Measurements from ENCODE around the gene PSMD9. TPM values are rescaled to one million over a fixed set of nuclear protein-coding genes. Genes with fewer than 3 reads are reported as not detected.

The PSMD9 gene
- total RNA-seq, 1 experiment from 2014 or later: 62.7 TPM

DNA sequence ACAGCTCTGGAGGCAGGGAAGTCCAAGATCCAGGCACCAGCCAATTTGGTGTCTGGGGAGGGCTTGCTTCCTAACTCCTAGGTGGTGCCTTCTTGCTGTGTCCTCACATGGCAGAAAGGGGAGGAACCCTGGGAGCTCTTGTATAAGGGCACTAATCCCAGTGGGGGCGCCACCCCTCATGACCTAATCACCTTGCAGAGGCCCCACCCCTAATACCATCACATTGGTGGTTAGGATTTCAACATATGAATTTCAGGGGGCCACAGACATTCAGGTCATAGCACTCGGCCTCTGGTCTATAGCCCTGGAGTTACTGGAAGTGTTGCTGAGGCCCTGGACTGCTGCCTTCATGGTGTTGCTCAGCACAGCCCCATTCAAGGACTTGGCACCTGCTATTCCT, 14.6 kb downstream of the PSMD9 start:
- BruUV-seq (replicated peaks): no TSS peak
- DNase-seq (ENCODE audit: low read depth, low spot score) (no peak), ATAC-seq (peak; percentile 69; the same call in 1 of the 2 replicates)
- TF ChIP-seq SIN3A (IDR thresholded peaks at IDR 0.05; ENCODE audit: borderline replicate concordance, insufficient read depth, low read depth, low read length): no peak
- no peak for TF ChIP-seq POLR2AphosphoS5 (IDR thresholded peaks at IDR 0.05; ENCODE audit: low read depth, low read length)
- TF ChIP-seq TCF7L2 (IDR thresholded peaks at IDR 0.05; ENCODE audit: low read depth, low read length): no peak
- no peak for TF ChIP-seq REST (IDR thresholded peaks at IDR 0.05; ENCODE audit: insufficient read depth in 1 of 2, low read depth in 2 of 2, low read length in 1 of 2)
- no peak for TF ChIP-seq CTCF (IDR thresholded peaks at IDR 0.05)
- Histone ChIP-seq H3K4me3 (ENCODE audit: low read depth in 2 of 2, low read length in 2 of 2) (no peak overlapping the region), H3K36me3 (ENCODE audit: control insufficient read depth, insufficient read depth, low read length) (peaks cover 9% of the 10 kb centered on the region; the same call in 1 of the 2 replicates), H3K27me3 (ENCODE audit: control insufficient read depth, insufficient read depth, low read length) (no peaks in the 10 kb centered on the region), H3K9me3 (ENCODE audit: control insufficient read depth, insufficient read depth, low read depth, low read length) (no peaks in the 10 kb centered on the region), H3K27ac (ENCODE audit: low read length) (no peak overlapping the region), H3K4me1 (ENCODE audit: control insufficient read depth, insufficient read depth, low read length) (no peaks in the 10 kb centered on the region)
- CTCF ChIA-PET: no interaction called here
- in situ Hi-C loops (cut with HindIII; ENCODE audit: low pct_unique_long_range_greater_than_20kb, low sequenced_read_pairs): no loop called here
- POLR2A ChIA-PET: no interaction called here
- intact Hi-C loops (cut with micrococcal nuclease; ENCODE audit: unreplicated experiment): no loop called here

DNA sequence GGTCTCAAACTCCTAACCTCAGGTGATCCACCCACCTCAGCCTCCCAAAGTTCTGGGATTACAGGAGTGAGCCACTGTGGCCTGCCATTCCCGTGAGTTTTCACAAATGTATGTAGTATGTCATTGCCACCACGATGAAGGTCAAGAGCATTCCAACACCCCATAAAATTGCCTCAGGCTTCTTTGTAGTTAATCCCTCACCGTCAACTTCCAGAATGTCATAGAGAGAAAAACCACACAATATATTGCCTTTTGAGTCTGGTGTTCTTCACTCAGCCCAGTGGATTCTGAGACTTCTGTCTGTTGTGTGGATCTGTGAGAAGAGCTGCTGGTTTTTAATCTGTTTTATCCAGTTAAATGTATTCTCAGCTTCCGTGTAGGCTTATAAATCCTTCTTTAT, 17.2 kb downstream of the PSMD9 start:
- H3K36me3 ChIP-seq (ENCODE audit: control insufficient read depth, insufficient read depth, low read length): peaks cover 7% of the 10 kb centered on the region; the same call in 1 of the 2 replicates
- in situ Hi-C loops (cut with HindIII; ENCODE audit: low pct_unique_long_range_greater_than_20kb, low sequenced_read_pairs) (no loop called here), intact Hi-C loops (cut with micrococcal nuclease; ENCODE audit: unreplicated experiment) (no loop called here)
- H3K27ac ChIP-seq (ENCODE audit: low read length): no peak overlapping the region
- no peak overlapping the region for H3K4me3 ChIP-seq (ENCODE audit: low read depth in 2 of 2, low read length in 2 of 2)
- DNase-seq (ENCODE audit: low read depth, low spot score) (no peak), ATAC-seq (no peak)
- BruUV-seq (replicated peaks): no TSS peak
- no peaks in the 10 kb centered on the region for H3K4me1 ChIP-seq (ENCODE audit: control insufficient read depth, insufficient read depth, low read length)
- TF ChIP-seq SIN3A (IDR thresholded peaks at IDR 0.05; ENCODE audit: borderline replicate concordance, insufficient read depth, low read depth, low read length): no peak
- no peak for TF ChIP-seq TCF7L2 (IDR thresholded peaks at IDR 0.05; ENCODE audit: low read depth, low read length)
- no peak for TF ChIP-seq POLR2AphosphoS5 (IDR thresholded peaks at IDR 0.05; ENCODE audit: low read depth, low read length)
- TF ChIP-seq REST (IDR thresholded peaks at IDR 0.05; ENCODE audit: insufficient read depth in 1 of 2, low read depth in 2 of 2, low read length in 1 of 2): no peak
- TF ChIP-seq CTCF (IDR thresholded peaks at IDR 0.05): no peak
- H3K27me3 ChIP-seq (ENCODE audit: control insufficient read depth, insufficient read depth, low read length): no peaks in the 10 kb centered on the region
- CTCF ChIA-PET: no interaction called here
- POLR2A ChIA-PET: no interaction called here
- no peaks in the 10 kb centered on the region for H3K9me3 ChIP-seq (ENCODE audit: control insufficient read depth, insufficient read depth, low read depth, low read length)

Data from Panc1 (cell line).